ENCODE measurements around the gene SLC25A14.

DNA sequence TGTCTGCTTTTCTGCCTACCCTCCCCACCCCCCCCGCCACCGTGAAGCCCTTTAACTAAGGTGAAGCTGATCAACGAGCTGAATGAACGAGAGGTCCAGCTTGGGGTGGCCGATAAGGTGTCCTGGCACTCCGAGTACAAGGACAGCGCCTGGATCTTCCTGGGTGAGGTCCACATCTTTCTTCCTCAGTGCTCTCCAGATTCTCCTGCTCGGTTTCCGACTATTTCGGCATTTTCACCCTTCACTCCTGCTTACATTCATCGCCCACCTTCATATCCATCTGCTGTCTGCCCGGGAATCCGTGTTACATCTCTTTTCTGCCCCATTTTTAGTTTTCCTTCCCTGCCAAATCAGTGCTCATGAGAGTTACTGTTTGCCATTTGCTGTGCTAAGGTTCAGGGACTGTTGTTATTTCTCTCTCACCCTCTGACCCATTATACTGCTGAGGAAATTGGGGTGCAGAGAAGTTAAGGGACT lies 62.5 kb downstream of the SLC25A14 start:
- TF ChIP-seq, protein P1, sequence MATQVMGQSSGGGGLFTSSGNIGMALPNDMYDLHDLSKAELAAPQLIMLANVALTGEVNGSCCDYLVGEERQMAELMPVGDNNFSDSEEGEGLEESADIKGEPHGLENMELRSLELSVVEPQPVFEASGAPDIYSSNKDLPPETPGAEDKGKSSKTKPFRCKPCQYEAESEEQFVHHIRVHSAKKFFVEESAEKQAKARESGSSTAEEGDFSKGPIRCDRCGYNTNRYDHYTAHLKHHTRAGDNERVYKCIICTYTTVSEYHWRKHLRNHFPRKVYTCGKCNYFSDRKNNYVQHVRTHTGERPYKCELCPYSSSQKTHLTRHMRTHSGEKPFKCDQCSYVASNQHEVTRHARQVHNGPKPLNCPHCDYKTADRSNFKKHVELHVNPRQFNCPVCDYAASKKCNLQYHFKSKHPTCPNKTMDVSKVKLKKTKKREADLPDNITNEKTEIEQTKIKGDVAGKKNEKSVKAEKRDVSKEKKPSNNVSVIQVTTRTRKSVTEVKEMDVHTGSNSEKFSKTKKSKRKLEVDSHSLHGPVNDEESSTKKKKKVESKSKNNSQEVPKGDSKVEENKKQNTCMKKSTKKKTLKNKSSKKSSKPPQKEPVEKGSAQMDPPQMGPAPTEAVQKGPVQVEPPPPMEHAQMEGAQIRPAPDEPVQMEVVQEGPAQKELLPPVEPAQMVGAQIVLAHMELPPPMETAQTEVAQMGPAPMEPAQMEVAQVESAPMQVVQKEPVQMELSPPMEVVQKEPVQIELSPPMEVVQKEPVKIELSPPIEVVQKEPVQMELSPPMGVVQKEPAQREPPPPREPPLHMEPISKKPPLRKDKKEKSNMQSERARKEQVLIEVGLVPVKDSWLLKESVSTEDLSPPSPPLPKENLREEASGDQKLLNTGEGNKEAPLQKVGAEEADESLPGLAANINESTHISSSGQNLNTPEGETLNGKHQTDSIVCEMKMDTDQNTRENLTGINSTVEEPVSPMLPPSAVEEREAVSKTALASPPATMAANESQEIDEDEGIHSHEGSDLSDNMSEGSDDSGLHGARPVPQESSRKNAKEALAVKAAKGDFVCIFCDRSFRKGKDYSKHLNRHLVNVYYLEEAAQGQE (IDR thresholded peaks at IDR 0.05; ENCODE audit: borderline replicate concordance) = no peak
- TF ChIP-seq EZH2 (IDR thresholded peaks at IDR 0.05; ENCODE audit: borderline replicate concordance, insufficient read depth, low read length, poor library complexity, severe bottlenecking) = no peak
- TF ChIP-seq, protein P2, sequence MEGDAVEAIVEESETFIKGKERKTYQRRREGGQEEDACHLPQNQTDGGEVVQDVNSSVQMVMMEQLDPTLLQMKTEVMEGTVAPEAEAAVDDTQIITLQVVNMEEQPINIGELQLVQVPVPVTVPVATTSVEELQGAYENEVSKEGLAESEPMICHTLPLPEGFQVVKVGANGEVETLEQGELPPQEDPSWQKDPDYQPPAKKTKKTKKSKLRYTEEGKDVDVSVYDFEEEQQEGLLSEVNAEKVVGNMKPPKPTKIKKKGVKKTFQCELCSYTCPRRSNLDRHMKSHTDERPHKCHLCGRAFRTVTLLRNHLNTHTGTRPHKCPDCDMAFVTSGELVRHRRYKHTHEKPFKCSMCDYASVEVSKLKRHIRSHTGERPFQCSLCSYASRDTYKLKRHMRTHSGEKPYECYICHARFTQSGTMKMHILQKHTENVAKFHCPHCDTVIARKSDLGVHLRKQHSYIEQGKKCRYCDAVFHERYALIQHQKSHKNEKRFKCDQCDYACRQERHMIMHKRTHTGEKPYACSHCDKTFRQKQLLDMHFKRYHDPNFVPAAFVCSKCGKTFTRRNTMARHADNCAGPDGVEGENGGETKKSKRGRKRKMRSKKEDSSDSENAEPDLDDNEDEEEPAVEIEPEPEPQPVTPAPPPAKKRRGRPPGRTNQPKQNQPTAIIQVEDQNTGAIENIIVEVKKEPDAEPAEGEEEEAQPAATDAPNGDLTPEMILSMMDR (IDR thresholded peaks at IDR 0.05; ENCODE audit: poor library complexity, severe bottlenecking) = no peak
- no peak for TF ChIP-seq TAF1 (IDR thresholded peaks at IDR 0.05; ENCODE audit: low read depth)
- no peak for TF ChIP-seq RAD21 (conservative IDR thresholded peaks at IDR 0.05)
- TF ChIP-seq POLR2AphosphoS5 (IDR thresholded peaks at IDR 0.05) = no peak
- TF ChIP-seq MXI1 (conservative IDR thresholded peaks at IDR 0.05; ENCODE audit: poor library complexity, severe bottlenecking) = no peak
- no peak for TF ChIP-seq SMC3 (conservative IDR thresholded peaks at IDR 0.05; ENCODE audit: poor library complexity)

Measured in neural cell (in vitro differentiated cells).